ENCODE data around the gene DBNDD1.

GRCh38 chr16:89974870-89975269 is 44.4 kb downstream of the DBNDD1 start:
- TF ChIP-seq POLR2A (IDR thresholded peaks at IDR 0.05; ENCODE audit: borderline replicate concordance, extremely low read depth, insufficient read depth, insufficient read length) (no peak), CTCF (IDR thresholded peaks at IDR 0.05 in 2 of 3, conservative IDR thresholded peaks at IDR 0.05 in 1 of 3; ENCODE audit: borderline replicate concordance in 1 of 3, insufficient read depth in 1 of 3, low read depth in 2 of 3, low read length in 2 of 3) (no peak), EZH2phosphoT487 (IDR thresholded peaks at IDR 0.05; ENCODE audit: borderline replicate concordance) (no peak), TCF7L2 (IDR thresholded peaks at IDR 0.05; ENCODE audit: borderline replicate concordance, extremely low read depth, insufficient read depth, insufficient read length) (no peak), JUND (IDR thresholded peaks at IDR 0.05) (no peak), CEBPB (IDR thresholded peaks at IDR 0.05; ENCODE audit: low read depth) (no peak), POLR2AphosphoS5 (IDR thresholded peaks at IDR 0.05; ENCODE audit: low read depth, low read length) (no peak), EZH2 (IDR thresholded peaks at IDR 0.05) (no peak), EGR1 (IDR thresholded peaks at IDR 0.05; ENCODE audit: low read depth) (no peak), ATF3 (IDR thresholded peaks at IDR 0.05) (no peak), ELF1 (IDR thresholded peaks at IDR 0.05; ENCODE audit: borderline replicate concordance, low read depth) (no peak), SIN3A (IDR thresholded peaks at IDR 0.05; ENCODE audit: low read depth) (no peak)
